Mesodermal cell (in vitro differentiated cells): ENCODE results near the gene BPIFB6.

Experiments
- H3K27ac ChIP-seq: 2 replicates; pipeline ENCODE4 v1.7.0; 2013; ENCODE audit warnings: mild to moderate bottlenecking, low read depth, low read length, moderate library complexity; ENCODE audit not compliant: severe bottlenecking
- H3K36me3 ChIP-seq: 2 replicates; pipeline ENCODE4 v1.7.1; 2013; ENCODE audit warnings: mild to moderate bottlenecking, low read length, moderate library complexity; ENCODE audit not compliant: control insufficient read depth, insufficient read depth
- H3K4me1 ChIP-seq: one replicate; pipeline ENCODE4 v1.7.1; 2013; ENCODE audit warnings: mild to moderate bottlenecking, low read length; ENCODE audit not compliant: insufficient read depth, control insufficient read depth, poor library complexity, severe bottlenecking
- H3K4me3 ChIP-seq: 2 replicates; pipeline ENCODE4 v1.7.0; 2013; ENCODE audit warnings: low read length, control low read depth, mild to moderate bottlenecking; ENCODE audit not compliant: insufficient read depth, poor library complexity, severe bottlenecking; ENCODE audit errors: extremely low read depth
- H3K9me3 ChIP-seq: 2 replicates; pipeline ENCODE4 v1.7.1; 2013; ENCODE audit warnings: mild to moderate bottlenecking, low read length, moderate library complexity; ENCODE audit not compliant: control insufficient read depth
- WGBS, 2 experiments: methylation state at CpG; one replicate each; pipeline ENCODE4 v1.1.5; 2013; ENCODE audit warnings: missing lambda C conversion rate in 2 of 2; ENCODE audit not compliant: insufficient coverage in 2 of 2; 5-methylcytosine and 5-hydroxymethylcytosine counted together

The BPIFB6 gene

DNA sequence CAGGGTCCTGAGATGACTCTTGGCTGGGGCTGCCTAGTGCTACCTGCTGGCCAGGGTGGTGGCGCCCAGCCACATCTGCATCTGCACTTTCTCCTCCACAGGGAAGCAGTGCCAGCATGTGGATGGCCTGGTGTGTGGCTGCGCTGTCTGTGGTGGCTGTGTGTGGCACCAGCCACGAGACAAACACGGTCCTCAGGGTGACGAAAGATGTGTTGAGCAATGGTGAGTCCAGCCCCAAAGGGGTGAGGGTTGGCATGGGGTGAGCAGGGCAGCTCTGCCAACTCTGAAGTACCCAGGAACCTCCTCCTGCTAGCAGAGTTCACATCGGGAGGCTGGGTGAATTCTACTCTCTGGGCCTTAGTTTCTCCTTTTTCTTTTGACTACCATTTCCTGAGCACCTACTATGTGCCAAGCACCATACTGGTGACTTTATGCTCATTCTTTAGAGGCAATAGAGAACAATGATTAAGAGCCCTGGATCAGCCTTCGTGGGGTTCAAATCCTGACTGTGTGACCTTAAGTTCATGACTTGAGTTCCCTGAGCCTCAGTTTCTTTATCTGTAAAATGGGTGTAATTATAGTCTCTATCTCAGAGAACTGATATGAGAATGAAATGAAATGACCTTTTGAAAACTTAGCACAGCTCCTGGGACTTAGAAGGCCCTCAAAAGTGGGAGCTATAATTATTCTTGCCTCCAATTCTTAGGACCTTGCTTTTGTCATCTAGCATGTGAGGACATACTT, 50.1 kb downstream of the BPIFB6 start:
- Histone ChIP-seq H3K4me1 (no peaks in the 10 kb centered on the region), H3K4me3 (no peak overlapping the region)
- WGBS, 2 experiments = 80 to 88% methylated on average over 5 to 6 of the region's 7 CpGs

DNA sequence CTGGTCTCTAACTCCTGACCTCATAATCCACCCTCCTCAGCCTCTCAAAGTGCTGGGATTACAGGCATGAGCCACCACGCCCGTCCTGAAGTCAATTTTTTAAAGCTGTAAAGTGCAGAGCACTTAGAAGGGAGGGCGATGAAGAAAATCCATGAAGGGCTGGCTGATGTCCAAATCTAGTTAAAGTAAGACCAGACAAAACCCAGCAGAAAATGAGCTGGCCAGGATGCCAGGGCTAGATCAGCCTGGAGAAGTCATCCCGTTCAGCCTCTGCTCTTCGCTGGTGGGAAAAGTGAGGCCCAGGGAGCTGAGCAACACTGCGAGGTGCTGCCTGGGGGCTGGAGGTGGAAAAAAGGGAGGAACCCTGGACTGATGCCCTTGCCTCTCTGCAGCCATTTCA, 51.1 kb downstream of the BPIFB6 start:
- Histone ChIP-seq H3K36me3 (no peaks in the 10 kb centered on the region), H3K4me1 (no peaks in the 10 kb centered on the region), H3K9me3 (no peaks in the 10 kb centered on the region), H3K27ac (no peak overlapping the region), H3K4me3 (no peak overlapping the region)
- 86 to 89% methylated on average over 4 to 6 of the region's 6 CpGs for WGBS, 2 experiments

More for the DNA sequence above, 50.1 kb downstream of the BPIFB6 start:
- no peaks in the 10 kb centered on the region for H3K9me3 ChIP-seq
- H3K36me3 ChIP-seq = no peaks in the 10 kb centered on the region
- no peak overlapping the region for H3K27ac ChIP-seq

DNA sequence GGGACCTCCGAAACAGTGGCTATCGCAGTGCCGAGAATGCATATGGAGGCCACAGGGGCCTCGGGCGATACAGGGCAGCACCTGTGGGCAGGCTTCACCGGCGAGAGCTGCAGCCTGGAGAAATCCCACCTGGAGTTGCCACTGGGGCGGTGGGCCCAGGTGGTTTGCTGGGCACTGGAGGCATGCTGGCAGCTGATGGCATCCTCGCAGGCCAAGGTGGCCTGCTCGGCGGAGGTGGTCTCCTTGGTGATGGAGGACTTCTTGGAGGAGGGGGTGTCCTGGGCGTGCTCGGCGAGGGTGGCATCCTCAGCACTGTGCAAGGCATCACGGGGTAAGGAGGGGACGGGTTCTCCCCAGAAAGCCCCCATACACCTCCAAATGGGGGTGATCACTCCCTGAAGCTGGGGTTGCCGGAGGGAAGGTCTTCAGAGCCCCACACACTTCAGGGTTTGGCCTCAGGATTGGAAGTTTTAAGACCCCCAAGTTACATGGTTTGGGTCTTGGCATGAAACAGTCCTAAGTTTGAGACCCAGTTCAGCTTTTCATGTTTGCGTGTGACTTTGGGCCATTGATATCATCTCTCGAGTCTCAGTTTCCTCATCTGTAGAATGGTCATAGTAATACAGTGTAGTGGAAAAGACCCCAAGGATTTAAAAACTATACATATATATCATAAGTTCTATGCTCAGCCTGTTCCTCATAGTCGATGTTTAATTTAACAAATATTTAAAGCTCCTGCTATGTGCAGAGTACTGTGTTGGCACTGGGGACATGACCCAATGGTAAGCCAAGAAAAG, 52.3 kb downstream of the BPIFB6 start:
- H3K36me3 ChIP-seq = no peaks in the 10 kb centered on the region
- H3K4me3 ChIP-seq = no peak overlapping the region
- no peaks in the 10 kb centered on the region for H3K9me3 ChIP-seq
- H3K27ac ChIP-seq = no peak overlapping the region
- 81 to 92% methylated on average over 14 of the region's 20 CpGs for whole genome bisulfite sequencing, 2 experiments
- H3K4me1 ChIP-seq = no peaks in the 10 kb centered on the region

DNA sequence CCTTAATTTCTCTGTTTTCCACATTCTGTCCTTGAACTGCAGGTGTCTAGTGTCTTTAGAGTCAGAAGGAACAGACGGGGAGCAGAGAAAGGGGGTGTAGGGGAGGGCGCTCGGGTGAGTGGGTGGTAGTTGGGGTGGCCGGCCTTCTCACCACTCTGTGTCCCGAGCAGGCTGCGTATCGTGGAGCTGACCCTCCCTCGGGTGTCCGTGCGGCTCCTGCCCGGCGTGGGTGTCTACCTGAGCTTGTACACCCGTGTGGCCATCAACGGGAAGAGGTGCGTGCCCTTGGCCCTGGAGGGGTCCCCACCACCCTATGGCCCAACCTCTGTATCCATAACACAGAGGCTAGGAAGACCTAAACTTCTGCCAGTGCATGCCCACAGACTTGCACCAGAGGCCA, 53.3 kb downstream of the BPIFB6 start:
- no peaks in the 10 kb centered on the region for H3K4me1 ChIP-seq
- no peak overlapping the region for H3K4me3 ChIP-seq
- no peaks in the 10 kb centered on the region for H3K9me3 ChIP-seq
- WGBS, 2 experiments = 95% methylated on average over 12 to 14 of the region's 15 CpGs
- H3K36me3 ChIP-seq = no peaks in the 10 kb centered on the region
- no peak overlapping the region for H3K27ac ChIP-seq

DNA sequence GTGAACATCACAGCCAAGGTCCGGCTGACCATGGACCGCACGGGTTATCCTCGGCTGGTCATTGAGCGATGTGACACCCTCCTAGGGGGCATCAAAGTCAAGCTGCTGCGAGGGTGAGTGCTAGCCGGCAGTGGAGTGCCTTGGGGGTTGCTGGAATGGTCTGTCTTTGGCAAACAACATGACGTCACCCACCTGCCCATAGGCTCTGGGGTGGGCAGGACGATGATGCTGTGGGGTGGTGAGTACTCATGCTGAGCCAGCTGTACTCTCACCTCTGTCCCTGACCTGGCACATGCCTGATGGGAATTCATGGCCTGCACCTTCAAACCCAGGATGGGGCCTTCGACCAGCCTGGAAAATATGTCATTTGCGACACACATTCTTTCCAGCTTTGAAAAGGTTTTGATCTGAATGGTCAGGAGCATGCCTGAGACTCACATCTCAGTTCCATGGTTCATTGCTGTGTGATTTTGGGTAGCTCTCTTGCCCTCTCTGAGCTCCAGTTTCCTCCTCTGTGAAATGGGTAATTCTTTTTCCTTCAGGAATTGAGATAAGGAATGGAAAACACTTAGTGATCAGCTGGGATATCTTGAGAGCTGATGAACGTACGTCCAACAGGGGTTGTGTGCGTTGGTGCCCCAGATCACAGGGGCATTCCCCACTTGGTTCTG, 54.7 kb downstream of the BPIFB6 start:
- Histone ChIP-seq H3K36me3 (no peaks in the 10 kb centered on the region), H3K4me3 (no peak overlapping the region), H3K9me3 (no peaks in the 10 kb centered on the region), H3K27ac (no peak overlapping the region), H3K4me1 (no peaks in the 10 kb centered on the region)
- 90 to 92% methylated on average over 12 to 14 of the region's 14 CpGs for WGBS, 2 experiments

DNA sequence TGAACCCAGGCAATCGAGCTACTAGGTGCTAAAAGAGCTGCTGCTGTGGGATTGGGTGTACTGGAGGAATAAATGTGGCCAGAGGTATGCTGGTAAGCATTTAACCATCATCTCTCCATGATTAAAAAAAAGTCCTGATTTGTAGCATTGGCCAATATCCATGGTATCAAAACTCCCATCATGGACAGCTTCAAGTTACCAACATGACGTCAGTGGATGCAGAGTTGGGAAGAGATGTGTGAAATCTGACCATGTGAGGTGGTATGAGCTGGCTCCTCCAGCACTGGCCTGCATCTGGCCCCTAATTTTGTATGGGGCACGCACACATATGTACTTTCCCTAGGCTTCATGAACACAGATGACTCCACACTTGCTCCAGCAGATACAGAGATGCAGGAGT, 59.7 kb downstream of the BPIFB6 start:
- WGBS, 2 experiments = 89 to 93% methylated on average over 2 to 3 of the region's 3 CpGs
- Histone ChIP-seq H3K4me1 (no peaks in the 10 kb centered on the region), H3K9me3 (no peaks in the 10 kb centered on the region), H3K36me3 (no peaks in the 10 kb centered on the region), H3K27ac (no peak overlapping the region), H3K4me3 (no peak overlapping the region)

DNA sequence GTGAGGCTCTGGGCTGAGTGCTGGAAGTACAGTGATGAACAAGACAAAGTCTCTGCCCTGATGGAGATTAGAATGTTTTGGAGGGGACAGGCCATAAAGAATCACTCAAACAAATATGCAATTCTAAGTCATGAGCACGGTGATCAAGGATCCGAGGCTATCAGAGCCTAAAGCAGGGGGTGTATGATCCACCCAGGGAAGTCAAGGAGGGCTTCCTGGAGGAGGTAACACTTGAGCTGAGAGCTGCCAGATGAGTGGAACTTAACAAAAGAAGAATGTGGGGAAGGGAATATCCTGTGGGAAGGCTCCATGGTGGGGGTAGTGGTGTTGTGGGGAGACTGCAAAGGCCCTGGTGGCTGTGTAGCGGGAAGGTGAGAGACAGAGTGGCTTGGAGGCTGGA, 60.2 kb downstream of the BPIFB6 start:
- Histone ChIP-seq H3K9me3 (no peaks in the 10 kb centered on the region), H3K4me1 (no peaks in the 10 kb centered on the region), H3K27ac (no peak overlapping the region), H3K4me3 (no peak overlapping the region), H3K36me3 (no peaks in the 10 kb centered on the region)
- WGBS, 2 experiments = 76 to 83% methylated on average over 3 of the region's 3 CpGs

DNA sequence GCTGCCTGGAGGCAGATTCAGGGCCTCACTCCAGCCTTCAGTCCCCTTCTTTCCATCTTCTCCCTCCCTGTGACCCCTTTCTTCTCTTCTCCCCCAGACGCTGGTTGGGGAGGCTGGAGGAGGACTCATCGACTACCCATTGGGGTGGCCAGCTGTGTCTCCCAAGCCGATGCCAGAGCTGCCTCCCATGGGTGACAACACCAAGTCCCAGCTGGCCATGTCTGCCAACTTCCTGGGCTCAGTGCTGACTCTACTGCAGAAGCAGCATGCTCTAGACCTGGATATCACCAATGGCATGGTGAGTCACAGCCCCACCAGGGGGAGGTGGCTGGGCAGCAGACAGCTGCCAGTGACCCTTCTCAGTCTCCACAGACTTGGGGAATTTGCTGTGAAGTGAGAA, 60.9 kb downstream of the BPIFB6 start:
- Histone ChIP-seq H3K9me3 (no peaks in the 10 kb centered on the region), H3K27ac (no peak overlapping the region), H3K36me3 (no peaks in the 10 kb centered on the region), H3K4me1 (no peaks in the 10 kb centered on the region), H3K4me3 (no peak overlapping the region)
- WGBS, 2 experiments = 75 to 96% methylated on average over 2 of the region's 3 CpGs

DNA sequence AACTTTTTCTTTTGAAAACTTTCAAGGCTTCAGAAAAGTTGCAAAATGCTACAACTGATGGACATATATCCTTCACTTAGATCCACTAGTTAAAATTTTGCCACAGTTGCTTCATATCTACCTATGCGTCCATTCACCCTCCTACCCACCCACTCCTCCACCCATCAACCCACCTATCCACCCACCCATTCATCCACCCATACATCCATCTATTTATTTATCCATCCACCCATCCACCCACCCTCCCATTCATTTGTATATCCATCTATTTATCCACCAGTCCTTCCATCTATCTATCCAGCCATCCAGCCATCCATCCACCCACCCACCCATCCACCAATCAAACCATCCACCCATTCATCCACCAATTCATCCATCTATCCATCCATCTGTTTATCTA, 61.6 kb downstream of the BPIFB6 start:
- H3K4me1 ChIP-seq = no peaks in the 10 kb centered on the region
- H3K36me3 ChIP-seq = no peaks in the 10 kb centered on the region
- H3K27ac ChIP-seq = no peak overlapping the region
- no peak overlapping the region for H3K4me3 ChIP-seq
- no peaks in the 10 kb centered on the region for H3K9me3 ChIP-seq
- 57 to 89% methylated on average over 1 of the region's 1 CpG for WGBS, 2 experiments

DNA sequence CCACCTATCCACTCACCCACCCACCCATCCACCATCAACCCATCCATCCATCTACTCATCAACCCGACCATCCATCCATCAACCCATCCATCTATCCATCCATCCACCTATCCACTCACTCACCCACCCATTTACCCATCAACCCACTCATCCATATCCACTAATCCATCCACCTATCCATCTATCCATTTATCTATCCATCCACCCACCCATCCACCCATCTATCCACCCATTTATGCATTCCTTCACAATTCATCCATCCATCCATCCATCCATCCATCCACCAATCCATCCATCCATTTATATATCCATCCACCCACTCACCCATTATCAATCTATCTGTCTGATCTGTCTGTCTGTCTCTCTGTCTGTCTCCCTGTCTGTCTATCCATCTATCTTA, 62.1 kb downstream of the BPIFB6 start:
- Histone ChIP-seq H3K4me3 (no peak overlapping the region), H3K4me1 (no peaks in the 10 kb centered on the region), H3K27ac (no peak overlapping the region), H3K36me3 (no peaks in the 10 kb centered on the region), H3K9me3 (no peaks in the 10 kb centered on the region)
- 50 to 75% methylated on average over 1 of the region's 1 CpG for WGBS, 2 experiments
